Measurements from ENCODE around the gene DMKN.

GRCh38 chr19:35487656-35488182 is 25.7 kb downstream of the DMKN start:
- TF ChIP-seq CTCF (IDR thresholded peaks at IDR 0.05) (no peak), POLR2A (IDR thresholded peaks at IDR 0.05) (no peak)
